Cardiac fibroblast (primary cell): ENCODE measurements around the gene BAG5.

ENCODE experiments used
- DNase-seq, 2 donors: peaks; one replicate each; pipeline versions ENCODE4 v3.0.0 to v3.0.0-alpha.2; 2010; ENCODE audit warnings: low read depth in 2 of 2
- H3K4me3 ChIP-seq, 2 donors: replicated peaks in 1 of 2; 1 replicate in 1 of 2; 2 replicates in 1 of 2; pipeline ENCODE4 v1.5.1; 2011; ENCODE audit warnings: low read depth in 2 of 2, low read length in 2 of 2, mild to moderate bottlenecking in 2 of 2, moderate library complexity in 1 of 2
- CTCF ChIP-seq: IDR thresholded peaks from one replicate; pipeline ENCODE4 v1.5.1; 2011; ENCODE audit warnings: low read depth, mild to moderate bottlenecking, low read length, inconsistent platforms

BAG5 gene

DNA sequence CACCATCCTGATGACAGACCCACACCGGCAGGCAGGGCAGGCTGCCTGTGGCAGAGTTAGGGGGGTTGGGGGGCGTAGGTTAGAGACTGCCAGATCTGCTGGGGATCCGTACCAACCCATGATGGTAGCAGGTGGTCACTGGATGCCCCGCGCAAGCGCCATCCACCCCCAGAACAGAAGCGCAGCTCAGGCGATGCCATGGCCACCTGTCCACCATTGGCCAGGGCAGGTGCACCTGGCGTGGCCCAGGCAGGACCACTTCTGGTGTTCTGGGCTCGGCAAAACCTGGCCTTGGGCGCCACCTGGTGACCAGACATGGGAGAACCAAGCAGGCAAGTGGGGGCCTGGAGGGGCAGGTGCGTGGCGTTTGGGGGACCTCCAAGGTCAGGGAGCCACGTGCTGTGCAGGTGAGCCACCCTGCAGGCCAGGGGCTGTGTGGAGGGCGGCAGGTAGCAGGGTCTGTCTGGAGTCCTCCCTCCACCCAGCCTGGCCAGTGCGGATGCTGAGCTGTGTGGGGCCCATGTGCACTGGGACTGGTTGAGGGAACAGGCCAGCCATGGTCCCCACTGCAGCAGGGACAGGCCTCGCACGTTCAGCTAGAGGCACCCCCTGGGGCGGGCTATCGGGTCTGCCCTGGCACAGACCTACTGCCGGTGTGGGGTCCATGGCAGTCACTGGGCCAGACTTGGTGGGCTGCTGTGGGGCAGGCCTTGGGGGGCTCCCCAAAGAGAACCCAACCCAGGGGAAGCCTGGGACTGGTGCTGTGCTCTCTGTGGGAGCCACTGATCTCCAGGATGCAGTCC lies 15.6 kb downstream of the BAG5 start:
- TF ChIP-seq CTCF: peak; percentile 80
- DNase-seq: peak; percentile 56 to 58
- no peak overlapping the region for H3K4me3 ChIP-seq

DNA sequence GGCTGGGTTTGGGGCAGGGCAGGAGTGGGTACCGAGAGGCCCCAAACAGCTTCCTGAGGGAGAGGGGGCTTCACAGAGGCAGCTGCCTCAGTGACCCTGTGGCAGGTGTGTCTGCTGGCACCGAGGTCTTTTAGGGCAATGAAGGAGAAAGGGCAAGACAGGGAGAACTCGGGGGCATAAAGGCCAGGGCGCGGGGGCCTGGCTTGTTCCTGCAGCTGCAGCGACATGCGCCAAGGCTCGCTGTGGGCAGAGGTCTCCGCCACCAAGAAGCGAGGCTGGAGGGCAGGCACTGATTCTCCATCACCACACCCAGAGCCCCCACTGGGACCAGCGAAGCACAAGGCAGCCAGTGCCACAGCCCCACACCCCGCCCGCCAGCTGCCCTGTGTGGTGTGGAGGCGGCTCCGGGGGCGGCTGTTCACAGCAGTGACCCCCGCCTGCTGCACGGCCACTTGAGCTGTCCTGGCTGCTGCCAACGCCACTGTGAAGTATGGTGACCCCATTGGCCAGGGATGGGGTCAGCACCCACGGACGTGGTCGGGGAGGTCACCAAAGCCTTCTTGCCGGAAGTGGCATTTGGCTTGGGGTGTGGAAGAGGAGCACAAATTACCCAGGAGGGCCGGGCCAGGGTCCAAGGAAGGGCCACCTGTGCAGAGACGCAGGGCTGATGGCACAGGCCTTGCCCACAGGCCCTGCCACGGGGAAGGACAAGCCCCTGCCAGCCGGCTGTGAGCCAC lies 16.4 kb downstream of the BAG5 start:
- no peak for TF ChIP-seq CTCF
- DNase-seq: no peak
- H3K4me3 ChIP-seq: no peak overlapping the region

DNA sequence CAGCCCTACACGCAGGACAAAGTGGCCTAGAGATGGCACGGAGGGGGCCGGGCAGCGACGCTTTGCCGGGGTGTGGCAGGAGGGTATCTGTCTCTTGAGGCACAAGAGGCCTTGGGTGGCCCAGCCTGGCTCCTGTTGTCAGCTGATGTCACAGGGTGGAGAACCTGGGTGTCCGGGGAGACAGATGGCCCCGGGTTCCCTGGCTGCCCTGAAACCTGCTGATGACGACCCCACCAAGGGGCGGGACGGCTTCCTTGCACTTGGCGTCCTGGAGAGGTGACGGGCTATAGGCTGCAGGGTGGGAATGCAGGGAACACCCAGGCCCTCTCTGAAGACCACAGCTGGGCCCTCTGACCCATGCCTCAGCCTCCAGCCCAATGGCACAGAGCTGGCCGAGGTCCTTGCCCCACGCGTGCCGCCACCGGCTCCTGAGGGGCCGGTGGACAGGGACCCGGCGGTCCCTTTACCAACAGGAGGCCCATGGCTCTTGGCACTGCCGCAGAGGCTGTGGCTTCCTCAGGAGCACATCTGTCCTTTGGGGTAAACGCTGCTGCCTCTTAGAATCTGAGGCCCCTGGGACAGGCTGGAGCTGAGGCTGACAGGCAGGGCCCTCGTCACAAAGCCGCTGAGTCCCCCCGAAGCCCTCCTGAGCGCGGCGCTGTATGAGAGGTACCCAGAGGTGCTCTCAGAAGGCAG lies 17.1 kb downstream of the BAG5 start:
- no peak overlapping the region for H3K4me3 ChIP-seq
- no peak for DNase-seq
- no peak for TF ChIP-seq CTCF

- peak in 1 of 2 donors; percentile 48 for DNase-seq
- no peak for TF ChIP-seq CTCF
- H3K4me3 ChIP-seq: no peak overlapping the region
Measured at GRCh38 chr14:103544388-103545218, 17.9 kb downstream of the BAG5 start.

DNA sequence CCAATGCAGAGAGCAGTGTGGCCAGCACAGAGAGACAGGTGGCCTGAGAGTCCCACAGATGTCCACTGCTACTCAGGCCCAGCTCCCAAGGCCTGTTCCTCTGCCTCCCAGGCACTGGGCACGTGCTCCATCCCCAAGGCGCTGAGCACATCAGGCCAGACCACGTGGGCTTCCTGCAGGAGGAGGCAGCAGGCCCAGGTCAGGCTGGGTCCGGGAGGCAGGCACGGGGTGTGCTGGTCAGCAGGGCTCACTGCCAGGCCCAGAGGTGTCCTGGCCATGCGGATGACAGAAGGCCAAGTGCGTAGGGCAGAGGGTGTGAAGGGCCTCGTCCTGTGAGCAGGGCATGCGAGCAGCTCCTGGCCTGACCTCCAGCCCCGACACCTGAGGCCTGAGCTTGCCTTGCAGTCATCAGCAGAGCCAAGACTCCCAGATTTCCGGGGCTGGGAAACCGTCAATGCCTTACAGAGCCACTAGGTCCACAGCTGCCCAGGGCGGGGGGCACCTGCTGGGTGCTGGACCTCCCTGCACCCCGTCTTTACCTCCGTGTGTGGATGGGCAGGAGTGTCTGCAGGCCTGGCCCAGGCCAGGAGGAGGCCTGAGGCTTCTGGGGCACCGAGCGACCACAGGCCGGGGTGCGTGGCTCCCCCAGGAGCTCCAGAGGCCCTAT lies 18.6 kb downstream of the BAG5 start:
- no peak for DNase-seq
- TF ChIP-seq CTCF: no peak
- H3K4me3 ChIP-seq: no peak overlapping the region

DNA sequence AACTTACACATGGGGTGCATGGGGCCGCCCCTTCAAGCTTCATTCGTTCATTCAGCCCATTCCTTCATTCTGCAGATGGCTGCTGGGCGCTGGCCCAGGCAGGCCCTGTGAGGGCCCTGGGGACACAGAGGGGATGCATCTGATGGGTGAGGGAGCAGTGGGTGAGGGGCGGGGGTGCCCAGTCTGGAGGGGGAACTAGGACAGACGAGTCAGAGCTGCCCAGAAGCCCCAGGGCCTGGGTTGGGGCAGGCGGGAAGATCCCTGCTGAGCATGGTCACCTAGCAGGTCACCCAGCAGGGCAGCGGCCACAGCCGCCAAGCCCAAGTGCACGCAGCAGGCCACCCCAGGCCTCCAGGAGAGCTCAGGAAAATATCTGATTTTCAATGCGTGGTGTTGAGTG lies 19.3 kb downstream of the BAG5 start:
- no peak overlapping the region for H3K4me3 ChIP-seq
- no peak for TF ChIP-seq CTCF
- DNase-seq: no peak
